NCI-H2107 (cell line): ENCODE data around the gene TRIO.

Experiments used
- DNase-seq: peaks from one replicate; lab custom pipeline; 2025; lab: John Stamatoyannopoulos, UW

The TRIO gene

GRCh38 chr5:14123551-14123950 lies 19.6 kb upstream of the TRIO start:
- DNase-seq, result no peak

GRCh38 chr5:14123974-14124482 lies 19.1 kb upstream of the TRIO start:
- DNase-seq, result peak; percentile 41

DNA sequence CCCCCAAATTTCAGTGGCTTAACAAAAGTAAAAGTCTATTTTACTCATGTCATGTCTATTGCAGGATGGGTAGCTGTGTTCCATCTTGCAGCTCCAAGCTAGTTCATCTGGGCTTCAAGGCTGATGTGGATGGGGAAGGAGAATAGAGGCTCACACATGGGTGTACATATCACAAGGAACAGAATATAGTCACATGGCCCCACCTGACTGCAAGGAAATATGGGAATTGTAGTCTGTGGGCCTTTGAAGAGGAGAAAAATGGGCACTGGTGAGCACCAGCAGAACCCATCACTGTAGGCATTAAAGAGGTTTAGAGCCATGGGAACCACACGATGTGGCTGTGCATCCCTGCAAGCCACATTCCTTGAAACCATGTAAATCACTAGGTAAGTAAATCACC lies 17.9 kb upstream of the TRIO start:
- no peak for DNase-seq

DNA sequence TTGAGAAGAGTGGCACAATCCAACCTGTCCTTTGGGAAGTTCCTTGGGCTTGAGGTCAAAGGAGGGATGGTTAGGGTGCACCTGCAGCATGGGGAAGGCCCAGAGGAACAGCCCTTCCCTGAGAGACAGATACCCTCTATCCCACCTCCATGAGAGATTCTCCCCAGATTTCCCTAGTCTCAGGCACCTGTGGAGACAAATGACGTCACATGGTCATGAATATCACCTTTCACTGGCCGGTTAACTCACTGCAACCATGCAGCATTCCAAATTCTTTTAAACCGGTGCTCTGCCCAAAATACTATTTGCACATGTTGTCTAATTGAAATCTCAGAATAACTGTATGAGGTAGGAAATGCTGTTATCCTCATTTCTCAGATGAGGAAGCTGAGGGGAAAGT lies 15.6 kb upstream of the TRIO start:
- no peak for DNase-seq

DNA sequence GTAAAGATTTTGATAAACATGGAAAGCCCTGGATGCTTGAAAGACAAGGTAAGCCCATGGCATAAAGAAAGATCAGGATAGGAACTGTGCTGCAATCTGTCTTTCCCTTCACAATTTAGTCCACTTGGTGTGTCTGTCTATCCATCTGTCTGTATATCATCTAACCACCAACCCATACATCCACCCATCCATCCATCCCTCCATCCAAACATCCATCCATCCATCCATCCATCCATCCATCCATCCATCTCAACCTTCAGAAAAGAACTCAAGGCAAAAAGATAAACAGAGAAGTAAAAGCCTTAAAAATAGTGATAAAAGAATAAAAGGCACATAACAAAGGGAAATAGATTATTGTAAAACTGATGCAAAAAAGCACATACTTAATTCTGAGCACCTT lies 15.1 kb upstream of the TRIO start:
- no peak for DNase-seq

GRCh38 chr5:14129123-14129522 lies 14.0 kb upstream of the TRIO start:
- no peak for DNase-seq

DNA sequence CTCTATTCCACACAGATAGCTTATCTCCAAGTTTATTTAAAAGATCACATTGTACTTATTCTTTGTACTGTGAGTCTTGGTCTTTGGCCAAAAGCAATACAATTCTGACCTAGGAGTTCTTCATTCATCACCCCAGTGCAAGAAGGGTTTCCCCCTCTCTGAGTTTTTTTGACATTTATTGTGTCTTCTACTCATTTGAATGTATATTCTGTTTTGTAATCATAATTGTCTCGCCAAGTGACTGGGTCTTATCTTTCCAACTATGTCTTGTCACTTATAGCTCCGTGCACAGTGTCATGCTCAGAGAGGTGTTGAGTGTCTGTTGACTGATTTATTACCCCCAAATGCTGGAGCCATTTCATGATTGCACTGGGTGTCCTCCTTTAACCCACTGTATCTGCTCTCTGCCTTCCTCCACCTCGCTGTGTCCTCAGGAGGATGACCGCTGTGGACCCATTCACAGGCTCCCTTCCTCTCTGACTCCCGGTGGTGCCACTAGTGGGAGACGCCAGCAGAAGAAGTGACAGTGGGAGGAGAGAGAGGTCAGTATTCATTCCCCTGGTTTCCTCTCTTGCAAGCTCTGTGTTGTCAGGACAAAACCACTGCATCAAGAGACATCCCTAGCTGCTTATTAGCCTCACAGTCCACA lies 11.2 kb upstream of the TRIO start:
- no peak for DNase-seq

GRCh38 chr5:14133394-14133793 lies 9.7 kb upstream of the TRIO start:
- DNase-seq, result no peak

DNA sequence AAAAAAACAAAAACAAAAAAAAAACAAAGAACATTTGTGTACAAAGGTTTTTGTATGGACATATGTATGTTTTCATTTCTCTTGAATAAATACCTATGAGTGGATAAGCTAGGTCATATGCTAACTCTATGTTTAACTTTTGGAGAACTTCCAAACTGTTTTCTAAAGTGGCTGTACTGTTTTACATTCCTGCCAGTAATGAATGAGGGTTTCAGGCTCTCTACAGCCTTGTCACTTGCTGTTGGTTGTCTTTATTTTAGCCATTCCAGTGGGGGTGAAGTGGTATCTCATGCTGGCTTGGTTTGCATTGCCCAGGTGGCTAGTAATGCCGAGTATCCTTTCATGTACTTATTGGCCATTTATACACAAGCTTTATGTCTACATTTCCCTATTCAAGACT lies 9.1 kb upstream of the TRIO start:
- DNase-seq, result peak; percentile 8

GRCh38 chr5:14134771-14135170 lies 8.4 kb upstream of the TRIO start:
- no peak for DNase-seq

GRCh38 chr5:14135621-14136020 lies 7.5 kb upstream of the TRIO start:
- DNase-seq, result no peak

DNA sequence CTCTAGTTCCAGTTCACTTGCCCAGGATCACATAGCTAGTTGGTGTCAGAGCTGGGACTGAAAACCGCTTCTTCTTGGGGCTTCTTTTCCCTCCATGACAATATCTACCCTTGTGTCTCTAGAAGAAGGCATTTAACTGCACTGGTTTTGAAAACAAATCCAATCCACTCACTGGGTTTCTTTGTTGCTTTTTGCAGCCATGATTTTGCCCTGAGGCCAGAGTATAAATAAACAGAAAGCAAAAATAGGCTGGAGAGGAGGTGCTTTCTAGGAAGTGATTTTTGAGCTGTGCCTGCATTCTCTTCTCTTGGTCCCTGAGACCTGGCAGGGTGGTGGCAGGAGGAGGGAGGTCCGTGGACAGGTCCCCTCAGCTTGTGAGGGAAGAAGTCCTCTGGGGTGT lies 6.9 kb upstream of the TRIO start:
- no peak for DNase-seq

- peak; percentile 49 for DNase-seq
Measured at GRCh38 chr5:14138608-14139540, 4.3 kb upstream of the TRIO start.

DNA sequence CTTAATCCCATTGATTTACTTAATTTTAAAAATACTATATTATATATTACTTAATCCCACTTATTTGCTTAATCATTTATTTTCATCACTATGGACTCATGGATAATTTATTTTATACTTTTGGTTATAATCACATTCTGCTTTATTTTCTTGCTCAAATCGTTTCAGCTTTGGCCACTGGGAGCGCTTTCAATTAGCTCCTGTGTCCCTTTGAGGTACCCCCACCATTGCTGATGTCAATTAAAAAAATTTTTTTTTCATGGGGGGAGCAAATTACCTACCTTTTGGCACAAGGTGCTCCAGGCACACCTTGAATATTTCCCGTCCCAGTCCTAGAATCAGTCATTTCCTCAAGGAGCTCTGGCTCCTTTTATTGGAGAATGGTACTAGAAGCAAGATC lies 1.4 kb upstream of the TRIO start:
- no peak for DNase-seq

- DNase-seq, result no peak
Measured at GRCh38 chr5:14142202-14142826, 828 bp upstream of the TRIO start.

DNA sequence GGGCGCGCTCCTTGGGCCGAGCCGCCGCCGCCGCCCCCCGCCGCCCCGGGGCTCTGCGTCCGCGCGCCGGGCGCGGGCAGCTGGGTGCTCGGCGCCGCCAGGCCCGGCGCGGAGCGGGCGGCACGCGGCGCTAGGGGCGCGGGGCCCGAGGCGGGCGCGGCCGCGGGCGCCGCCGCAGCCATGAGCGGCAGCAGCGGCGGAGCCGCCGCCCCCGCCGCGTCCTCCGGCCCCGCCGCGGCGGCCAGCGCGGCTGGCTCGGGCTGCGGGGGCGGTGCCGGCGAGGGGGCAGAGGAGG lies 351 bp downstream of the TRIO start:
- DNase-seq, result no peak

DNA sequence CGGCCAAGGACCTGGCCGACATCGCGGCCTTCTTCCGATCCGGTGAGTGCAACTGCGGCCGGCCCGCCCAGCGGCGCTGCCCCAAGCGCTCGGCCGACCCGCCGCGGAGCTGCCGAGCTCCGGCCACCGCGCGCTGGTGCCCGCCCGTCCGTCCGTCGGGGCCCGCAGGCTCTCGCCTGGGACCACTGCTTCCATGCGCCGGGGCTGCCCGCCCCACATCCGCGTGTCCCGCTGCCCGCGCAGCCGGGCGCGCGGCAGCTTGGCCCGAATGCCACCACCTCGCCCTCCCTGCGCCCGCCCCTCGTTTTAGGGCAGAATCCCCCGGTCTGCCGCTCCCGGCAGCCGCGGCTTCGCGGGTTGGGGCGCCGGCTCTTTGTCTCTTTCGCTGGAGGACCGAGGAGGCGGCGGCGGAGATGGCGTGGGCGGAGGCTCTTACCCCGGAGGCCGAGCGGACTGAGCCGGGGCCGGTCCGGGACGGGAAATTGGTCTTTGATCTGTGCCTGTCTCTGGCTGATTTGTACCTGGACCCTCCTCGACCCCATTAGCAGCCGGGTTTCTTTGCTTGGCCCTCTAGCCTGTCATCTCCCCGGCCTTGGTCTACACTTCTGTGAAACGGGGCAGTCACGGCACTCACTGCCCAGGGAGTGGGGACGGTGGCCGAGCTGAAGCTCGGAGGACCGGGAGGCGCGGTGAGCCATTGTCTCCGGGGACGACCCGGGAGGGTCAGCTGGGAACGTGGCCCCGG lies 871 bp downstream of the TRIO start:
- DNase-seq, result no peak

DNA sequence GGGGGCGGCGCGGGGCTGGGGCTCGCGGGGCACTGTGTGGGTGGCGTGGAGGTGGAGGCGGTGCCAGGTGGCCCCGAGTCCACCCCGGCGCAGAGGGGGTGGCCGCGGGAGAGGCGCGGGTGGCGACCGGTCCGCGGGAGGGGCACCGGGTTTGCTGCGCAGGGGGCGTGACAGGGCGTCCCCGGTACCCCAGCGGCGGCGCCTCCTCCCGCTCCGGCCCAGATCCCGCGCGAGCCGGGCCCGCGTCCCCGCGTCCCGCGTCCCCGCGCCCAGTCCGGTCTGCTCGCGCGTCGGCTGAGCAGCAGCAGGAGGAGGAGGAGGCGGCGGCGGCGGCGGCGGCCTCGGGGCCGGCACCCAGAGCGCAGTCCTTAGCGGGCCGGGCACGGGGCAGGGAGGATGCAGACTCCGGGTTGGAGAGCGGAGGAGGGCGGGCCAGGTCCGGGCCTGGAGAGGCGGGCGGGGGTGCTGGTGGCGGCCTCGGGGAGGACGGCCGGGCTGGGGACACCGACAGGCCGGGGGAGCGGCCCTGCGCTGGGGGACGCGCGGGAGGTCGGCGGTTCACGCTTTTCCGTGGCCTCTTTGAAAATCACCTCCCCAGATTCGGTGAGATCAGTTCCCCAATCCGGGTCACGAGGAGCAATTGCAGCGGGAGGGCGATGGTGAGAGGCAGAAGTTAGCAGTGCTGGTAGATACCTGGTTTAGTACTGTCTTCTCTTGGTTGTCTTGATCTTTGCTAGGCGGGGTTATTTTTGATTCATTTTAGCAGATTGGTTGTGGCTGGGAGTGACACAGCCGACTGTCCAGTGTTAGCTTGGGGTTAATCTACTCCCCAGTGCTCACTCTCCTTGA lies 1.7 kb downstream of the TRIO start:
- peak; percentile 47 for DNase-seq

DNA sequence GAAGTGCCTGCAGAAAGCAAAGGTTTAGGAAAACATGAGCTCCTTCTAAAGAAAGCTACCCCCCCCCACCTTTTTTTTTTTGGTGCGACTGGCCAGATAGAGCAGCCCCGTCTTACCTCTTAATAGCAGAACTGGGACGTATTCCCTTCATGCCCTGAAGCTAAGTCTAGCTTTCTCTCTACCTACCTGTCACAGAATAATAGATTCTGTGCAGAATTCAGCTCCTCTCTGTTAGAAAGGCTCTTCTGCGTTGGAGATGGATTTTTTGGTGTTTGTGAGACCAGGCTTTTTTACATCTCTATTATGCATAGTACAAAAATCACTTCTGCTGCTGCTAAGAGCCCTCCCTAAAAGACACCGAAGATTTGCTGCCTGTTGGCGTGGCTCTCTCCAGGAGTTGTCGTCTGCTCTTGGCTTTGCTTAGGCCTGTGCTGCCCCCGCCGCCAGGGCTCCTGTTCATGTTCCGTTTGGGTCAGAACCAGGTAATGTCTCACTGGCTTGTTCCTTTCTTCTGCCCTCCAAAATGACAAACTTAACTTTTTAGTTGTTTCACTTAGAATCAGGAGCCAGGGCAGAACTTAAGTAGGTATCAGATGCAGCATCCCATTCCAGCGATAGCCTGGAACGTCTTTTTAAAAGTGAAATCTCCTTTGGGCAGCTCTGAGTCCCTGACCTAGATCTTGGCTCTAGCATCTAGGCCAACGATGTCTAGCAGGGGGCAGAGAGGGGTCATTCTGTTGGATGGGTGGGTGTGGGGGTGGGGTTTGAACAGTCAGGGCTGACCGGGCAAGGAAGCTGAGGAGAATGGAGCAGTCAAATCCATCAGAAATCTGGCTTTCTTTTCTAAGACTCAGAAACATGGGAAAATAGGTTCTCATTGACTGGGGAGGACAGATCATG lies 2.5 kb downstream of the TRIO start:
- no peak for DNase-seq

DNA sequence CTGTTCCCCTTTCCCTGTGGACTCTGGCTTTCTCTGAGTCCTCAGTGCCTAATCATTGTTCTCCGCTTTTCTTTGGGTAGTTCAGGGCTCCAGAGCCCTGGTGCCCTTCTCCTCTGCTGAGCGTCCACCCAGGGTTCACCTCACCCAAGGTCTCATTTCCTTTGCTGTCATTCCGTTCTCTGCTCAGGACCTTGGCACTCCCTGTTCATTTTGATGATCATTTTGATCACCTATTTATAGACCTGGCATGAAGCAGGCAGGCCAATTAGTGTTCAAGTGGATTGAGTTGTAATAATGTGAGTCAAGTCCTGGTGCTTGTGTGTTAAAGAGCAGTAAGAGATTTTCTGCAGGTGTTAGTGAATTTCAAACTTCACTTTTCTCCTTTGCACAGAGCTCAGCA lies 3.6 kb downstream of the TRIO start:
- DNase-seq, result no peak
